GM19463 (cell line): Measurements from ENCODE around the gene GJA3.
A peak's percentile ranks its signal among the peaks of the same experiment; 100 is the strongest.

Source experiments
- ATAC-seq: cut with Tn5 transposase; IDR thresholded peaks from one replicate; pipeline ENCODE4 v1.9.1; 2021; ENCODE audit warnings: mild to moderate bottlenecking, moderate library complexity; ENCODE audit not compliant: unreplicated experiment

Gene GJA3

GRCh38 chr13:20130012-20130411 is 30.8 kb downstream of the GJA3 start:
- no peak for ATAC-seq

- ATAC-seq, result no peak
Observed at GRCh38 chr13:20129076-20129475, 31.8 kb downstream of the GJA3 start.

DNA sequence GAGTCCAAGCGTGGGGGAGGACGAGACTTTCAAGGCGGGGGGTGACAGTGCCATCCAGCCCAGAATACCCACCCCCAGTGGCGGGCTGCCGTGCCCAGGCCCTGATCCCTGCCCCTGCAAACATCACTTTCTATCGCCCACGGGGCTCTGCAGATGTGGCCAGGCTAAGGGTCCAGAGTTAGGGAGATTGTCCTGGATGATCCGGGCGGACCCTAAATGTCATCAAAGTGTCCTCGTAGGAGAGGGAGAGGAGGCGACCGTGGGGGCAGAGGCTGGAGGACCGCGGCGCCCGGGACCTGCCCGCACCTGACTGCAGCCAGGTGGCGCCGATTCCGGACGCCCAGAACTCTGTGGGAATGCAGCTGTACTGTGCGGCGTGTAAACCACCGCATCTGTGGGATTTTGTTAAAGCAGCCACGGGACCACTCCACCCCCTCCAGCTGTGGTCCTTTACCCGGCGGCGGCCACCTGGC is 32.4 kb downstream of the GJA3 start:
- peak; percentile 7 for ATAC-seq

DNA sequence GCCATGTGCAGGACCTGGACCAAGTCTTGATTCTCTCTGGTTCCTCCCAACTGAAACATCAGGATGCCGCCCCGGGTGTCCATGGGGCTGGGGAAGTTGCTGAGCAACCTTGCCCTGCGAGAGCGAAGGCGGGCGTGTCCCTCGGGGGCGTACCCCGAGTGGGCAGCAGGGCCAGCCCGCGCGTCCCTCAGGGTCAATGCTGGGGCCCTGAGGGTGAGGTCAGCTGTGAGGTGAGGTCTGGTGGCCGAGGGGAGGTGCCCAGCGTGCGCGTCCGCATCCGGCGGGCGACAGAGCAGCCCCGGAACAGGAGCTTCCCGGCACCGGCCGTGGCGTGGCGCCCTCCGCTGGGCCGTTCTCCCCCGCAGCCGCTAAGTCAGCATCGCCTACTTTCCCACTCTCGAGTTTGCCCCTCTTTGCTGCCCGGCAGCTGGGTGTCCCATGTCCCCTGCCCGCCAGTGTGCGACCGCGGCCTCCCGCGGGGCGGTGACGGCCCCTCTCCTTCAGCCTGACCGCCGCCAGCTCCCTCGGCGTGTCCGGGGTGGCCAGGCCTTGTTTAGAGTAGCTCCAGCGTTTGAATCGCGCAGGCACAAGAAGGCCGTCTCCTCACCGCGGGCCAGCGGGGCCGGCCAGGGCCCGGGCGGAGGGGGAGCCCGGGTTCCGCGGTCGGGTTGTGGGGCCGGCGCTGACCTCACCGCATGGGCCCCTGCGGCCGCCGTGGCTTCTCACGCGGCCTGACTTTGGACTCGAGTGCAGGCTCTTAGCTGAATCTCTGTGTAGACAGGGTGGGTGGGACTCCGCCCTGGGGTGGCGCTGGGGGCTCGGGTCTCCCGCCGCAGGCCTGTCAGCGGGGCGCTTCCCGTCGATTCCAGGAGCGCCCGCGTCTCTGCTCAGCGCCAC is 33.0 kb downstream of the GJA3 start:
- peak; percentile 74 for ATAC-seq

DNA sequence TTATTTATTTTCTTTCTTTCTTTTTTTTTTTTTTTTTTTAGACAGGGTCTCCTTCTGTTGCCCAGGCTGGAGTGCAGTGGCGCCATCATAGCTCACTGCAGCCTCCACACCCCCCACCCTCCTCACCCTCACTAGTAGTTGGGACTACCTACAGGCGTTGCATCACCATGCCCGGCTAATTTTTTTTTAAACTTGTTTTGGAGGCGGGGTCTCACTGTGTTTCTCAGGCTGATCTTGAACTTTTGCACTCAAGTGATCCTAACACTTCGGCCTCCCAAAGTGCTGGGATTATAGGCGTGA is 33.6 kb downstream of the GJA3 start:
- peak; percentile 12 for ATAC-seq

- ATAC-seq, result no peak
Observed at GRCh38 chr13:20126541-20127261, 34.2 kb downstream of the GJA3 start.

DNA sequence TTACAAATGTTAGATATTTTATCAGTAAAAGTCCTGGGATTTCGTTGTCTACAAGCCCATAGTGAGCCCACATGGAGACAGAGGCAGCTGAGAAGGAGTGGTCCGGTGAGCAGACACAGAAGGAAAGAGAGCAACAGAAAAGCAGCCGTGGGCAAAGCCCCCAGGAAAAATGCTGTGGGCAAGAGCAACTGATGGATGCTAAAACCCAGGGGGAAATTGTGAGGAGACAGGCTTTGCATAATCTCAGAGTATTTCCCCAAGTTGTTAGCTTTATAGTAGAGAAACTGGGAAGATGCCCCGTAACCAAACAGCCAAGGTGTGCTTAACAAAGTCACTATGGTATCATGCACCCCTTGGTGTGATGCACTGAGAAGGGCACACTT is 35.1 kb downstream of the GJA3 start:
- ATAC-seq, result no peak

DNA sequence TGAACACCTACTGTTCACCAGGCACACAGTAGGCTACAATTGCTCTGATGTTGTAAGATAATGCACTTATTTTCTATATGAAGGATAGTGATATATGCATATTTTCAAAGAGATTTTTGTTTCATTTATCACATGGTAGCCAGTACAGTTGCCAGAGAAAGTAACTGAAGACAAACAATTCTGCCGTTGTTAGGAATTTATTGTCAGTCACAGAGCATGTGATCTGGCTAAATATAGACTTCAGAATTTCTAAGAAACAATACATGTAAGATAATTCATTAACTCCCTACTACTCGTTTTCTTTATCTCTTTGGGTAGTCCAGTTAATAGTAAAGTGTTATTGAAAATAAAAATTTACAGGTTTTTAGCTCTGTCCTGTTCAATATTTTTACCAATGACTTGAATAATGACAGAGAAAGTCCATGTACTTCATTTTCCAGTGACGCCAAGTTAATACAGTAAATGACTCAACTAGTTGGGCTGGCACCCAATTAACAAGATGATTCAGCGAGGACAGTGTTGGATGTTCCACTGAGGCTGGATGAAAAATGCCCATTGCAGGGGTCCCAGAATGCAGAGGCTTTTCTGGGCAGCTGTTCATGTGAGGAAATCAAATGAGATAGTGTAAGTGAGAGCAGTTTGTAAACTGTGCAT is 35.6 kb downstream of the GJA3 start:
- no peak for ATAC-seq

GRCh38 chr13:20124303-20124702 is 36.5 kb downstream of the GJA3 start:
- no peak for ATAC-seq

DNA sequence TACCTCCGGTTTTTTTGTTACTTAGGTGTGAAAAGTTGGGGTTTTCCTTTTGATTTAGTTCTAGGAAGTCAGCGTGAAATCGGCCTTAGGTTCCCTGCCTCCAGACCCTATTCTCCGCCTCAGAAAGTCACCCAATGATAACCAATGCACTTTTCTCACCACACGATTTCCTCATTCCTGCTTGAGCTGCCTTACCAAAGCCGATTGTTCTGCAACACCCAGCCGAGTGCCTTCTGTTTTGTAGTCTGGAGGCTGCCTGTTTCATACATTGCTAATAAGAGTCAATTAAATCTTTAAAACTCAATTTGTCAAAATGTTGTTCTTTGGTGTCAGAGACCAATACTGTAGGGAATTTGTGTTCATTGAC is 39.7 kb downstream of the GJA3 start:
- no peak for ATAC-seq

- no peak for ATAC-seq
Observed at GRCh38 chr13:20119960-20120359, 40.9 kb downstream of the GJA3 start.

DNA sequence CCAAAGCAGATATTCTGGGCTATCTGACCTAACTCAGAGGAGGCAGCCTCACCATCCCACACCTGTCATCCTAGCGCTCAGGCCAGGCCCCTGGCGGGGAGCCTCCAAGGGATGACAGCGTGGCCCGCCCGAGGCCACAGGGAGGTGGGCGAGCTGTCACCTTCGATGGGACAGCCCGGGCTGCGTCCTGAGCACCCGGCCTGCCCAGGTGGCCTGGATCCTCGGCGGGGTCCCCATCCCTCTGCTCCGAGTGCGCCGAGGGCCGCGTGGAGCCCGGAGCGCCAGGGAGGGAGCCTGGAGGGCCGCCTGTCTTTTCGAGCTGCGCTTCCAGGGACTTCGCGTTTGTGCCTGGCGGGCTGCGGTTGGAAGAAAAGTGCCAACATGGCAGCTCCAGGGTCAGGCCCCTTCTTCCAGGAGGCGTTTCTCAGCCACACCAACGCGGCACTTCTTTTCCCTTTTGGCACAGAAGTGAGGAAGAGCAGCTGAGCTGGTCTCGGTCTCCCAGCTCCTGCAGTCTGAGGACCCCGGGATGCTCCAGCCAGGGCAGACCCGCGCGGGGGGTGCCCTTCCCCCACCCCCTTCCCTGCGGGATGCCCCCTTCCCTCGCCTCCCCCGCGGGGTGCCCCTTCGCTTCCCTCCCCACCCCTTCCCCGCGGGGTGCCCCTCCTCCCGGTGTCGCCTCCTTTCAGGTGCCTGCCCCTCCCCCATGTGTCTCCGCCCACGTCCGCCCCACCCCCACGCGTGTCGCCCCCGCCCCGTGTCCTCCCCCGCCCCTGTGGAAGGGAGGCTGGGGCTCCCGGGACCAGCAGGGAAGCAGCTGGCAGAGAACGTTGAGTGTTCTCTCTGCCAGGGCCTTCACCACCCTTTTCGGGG is 42.3 kb downstream of the GJA3 start:
- ATAC-seq, result peak; percentile 80

DNA sequence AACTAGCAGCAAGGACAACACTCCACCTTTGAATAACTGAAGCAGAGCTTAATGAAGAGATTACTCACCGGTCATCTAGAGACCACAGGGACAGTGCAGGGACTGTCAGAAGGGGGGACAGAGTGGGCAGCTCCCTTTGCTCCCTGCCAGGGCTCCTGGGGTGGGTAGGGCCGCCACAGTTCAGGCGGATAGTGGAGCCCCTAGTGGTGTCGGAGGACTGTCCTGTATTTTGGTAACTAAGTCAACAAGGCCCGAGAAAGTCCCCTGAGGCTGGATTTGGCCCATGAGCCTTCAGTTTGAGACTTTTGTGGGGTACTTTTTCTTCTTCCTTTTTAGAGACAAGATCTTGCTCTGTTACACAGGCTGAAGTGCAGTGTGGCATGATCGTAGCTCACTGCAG is 44.6 kb downstream of the GJA3 start:
- no peak for ATAC-seq

GRCh38 chr13:20114066-20114610 is 46.7 kb downstream of the GJA3 start:
- ATAC-seq, result no peak

GRCh38 chr13:20109037-20109436 is 51.8 kb downstream of the GJA3 start:
- no peak for ATAC-seq

GRCh38 chr13:20106742-20107141 is 54.1 kb downstream of the GJA3 start:
- ATAC-seq, result no peak

DNA sequence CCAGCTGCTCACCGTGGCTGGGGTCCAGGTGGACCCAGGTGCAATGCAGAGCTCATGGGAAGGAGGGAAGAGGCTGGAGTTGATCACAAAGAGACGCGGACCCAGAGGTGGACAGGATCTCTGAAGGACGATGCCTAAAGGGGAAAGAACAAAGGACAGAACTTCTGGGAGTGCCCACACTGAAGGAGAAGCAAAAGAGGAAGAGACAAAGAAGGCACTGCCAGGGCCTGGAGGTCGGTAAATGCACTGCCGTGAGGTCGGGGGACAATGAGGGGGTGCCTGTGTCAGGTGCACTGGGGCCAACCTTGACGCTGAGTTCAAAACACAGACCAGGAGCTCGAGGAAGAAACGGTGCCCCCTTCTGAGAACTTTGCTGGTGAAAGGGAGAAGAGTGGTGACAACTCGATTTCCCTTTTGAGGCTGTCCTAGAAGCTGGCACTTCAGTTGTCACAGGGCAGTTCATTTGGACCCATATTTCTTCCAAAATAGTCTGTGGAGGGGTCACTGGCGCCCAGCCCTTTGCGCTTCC is 55.6 kb downstream of the GJA3 start:
- ATAC-seq, result no peak

GRCh38 chr13:20102525-20103180 is 58.2 kb downstream of the GJA3 start:
- ATAC-seq, result no peak

- no peak for ATAC-seq
Observed at GRCh38 chr13:20101467-20102316, 59.2 kb downstream of the GJA3 start.
